Omental fat pad (tissue), 4 donors: ENCODE measurements around the gene HELLS. TPM values are rescaled to one million over a fixed set of nuclear protein-coding genes. Genes with fewer than 3 reads are reported as not detected.

ENCODE experiments used
- ATAC-seq: fragments of 150-250 bp; one replicate; pipeline ENCODE4 v1.9.1; 2016; ENCODE audit warnings: mild to moderate bottlenecking, moderate library complexity; ENCODE audit not compliant: low FRiP score
- DNase-seq: peaks from one replicate; pipeline ENCODE4 v3.0.0-alpha.2; 2019; ENCODE audit warnings: low spot score
- total RNA-seq, 4 donors: library from RNA; depleted of rRNA; stranded (reverse); fragments of >200 nt; gene quantifications; one replicate each; pipeline ENCODE4 v1.1.0, GENCODE V29; 2016
- TF ChIP-seq, protein P1 (sequence below), 3 donors: fragments of 450-650 bp; IDR thresholded peaks; one replicate each; pipeline ENCODE4 v1.5.1; 2016 to 2017; ENCODE audit warnings: antibody characterized with exemption in 3 of 3, mild to moderate bottlenecking in 3 of 3, moderate library complexity in 2 of 3

Gene HELLS
- total RNA-seq, 4 donors from 2014 or later: 1.2 to 5.9 (median 3.1) TPM

DNA sequence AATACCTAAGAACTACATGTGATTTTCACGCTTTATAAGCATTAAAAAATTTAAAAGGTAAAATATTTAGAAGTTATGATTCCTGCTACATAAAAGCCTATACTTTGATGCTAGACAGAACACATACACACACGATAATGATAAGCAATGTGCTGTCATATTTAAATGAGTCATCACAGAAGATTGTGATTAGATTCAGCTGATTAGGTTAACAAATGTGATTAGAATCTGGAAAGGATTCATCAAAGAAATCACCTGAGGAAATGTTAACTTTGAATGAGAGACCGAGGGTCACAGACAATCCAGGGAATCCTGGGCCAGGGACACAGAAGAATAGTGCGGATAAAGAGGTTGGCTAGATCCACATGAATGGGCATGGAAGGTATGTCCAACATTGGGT, 95.9 kb downstream of the HELLS start:
- ATAC-seq (no peak), DNase-seq (no peak)
- TF ChIP-seq, protein P1, sequence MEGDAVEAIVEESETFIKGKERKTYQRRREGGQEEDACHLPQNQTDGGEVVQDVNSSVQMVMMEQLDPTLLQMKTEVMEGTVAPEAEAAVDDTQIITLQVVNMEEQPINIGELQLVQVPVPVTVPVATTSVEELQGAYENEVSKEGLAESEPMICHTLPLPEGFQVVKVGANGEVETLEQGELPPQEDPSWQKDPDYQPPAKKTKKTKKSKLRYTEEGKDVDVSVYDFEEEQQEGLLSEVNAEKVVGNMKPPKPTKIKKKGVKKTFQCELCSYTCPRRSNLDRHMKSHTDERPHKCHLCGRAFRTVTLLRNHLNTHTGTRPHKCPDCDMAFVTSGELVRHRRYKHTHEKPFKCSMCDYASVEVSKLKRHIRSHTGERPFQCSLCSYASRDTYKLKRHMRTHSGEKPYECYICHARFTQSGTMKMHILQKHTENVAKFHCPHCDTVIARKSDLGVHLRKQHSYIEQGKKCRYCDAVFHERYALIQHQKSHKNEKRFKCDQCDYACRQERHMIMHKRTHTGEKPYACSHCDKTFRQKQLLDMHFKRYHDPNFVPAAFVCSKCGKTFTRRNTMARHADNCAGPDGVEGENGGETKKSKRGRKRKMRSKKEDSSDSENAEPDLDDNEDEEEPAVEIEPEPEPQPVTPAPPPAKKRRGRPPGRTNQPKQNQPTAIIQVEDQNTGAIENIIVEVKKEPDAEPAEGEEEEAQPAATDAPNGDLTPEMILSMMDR (IDR thresholded peaks at IDR 0.05): no peak

DNA sequence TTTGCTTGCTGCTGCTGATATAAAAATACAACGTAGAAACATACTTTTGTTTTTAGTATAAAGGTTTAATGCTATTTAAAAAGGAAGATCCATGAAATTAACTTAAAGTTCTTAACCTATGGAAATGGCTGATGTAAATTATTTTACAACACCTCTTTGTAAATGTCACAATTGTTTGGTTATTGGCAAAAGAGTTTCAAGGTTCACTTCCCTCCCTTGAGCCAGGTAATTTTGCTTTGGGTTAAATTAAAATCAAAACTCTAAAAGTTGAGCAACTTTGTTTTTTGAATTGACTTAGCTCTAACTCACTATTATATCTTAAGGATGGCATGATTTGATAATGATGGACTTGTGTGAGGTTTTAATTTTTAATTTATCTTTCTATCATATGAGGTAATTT, 98.8 kb downstream of the HELLS start:
- ATAC-seq (no peak), DNase-seq (no peak)
- TF ChIP-seq, protein P1 (IDR thresholded peaks at IDR 0.05): no peak

DNA sequence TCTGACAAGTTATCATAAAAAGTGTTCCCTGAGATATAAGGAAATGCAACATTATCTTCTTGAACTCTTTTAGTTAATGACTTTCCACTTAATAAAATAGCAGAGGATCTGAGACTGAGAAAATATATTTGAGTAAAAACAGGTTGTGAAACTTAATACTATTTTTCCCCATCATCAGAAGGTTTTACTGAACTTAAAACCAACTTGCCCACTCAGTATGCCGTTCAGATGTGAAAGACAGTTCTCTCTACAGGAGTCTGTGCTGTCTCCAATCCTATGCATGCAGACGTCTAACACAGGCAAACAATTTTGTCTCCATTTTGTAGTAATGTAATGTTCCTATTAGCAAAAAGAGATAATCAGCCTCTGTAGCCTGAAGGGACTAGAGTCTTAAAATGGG, 99.7 kb downstream of the HELLS start:
- DNase-seq (no peak), ATAC-seq (no peak)
- TF ChIP-seq, protein P1 (IDR thresholded peaks at IDR 0.05): no peak

Other genes starting within 250 kb of the HELLS start
- gene NOC3L, start 182.8 kb upstream of the HELLS start, total RNA-seq: 10 to 100 TPM; 20.3 to 42.9 (median 23.0) TPM
- 10 to 100 TPM; 15.5 to 29.5 (median 16.3) TPM for gene TBC1D12, start 143.2 kb upstream of the HELLS start, total RNA-seq
- not detected for gene CYP2C18, start 137.9 kb downstream of the HELLS start, total RNA-seq
- under 1 TPM in 2 of 4 donors, not detected in 2; 0.24 to 0.50 TPM for gene CYP2C19, start 216.9 kb downstream of the HELLS start, total RNA-seq